GM12878 (cell line): ENCODE results near the gene PRR15L. TPM values are rescaled to one million over a fixed set of nuclear protein-coding genes. Genes with fewer than 3 reads are reported as not detected.

Experiments used
- BACH1 ChIP-seq: fragments of 450-650 bp; IDR thresholded peaks from 2 replicates; pipeline ENCODE4 v1.6.1; 2017; ENCODE audit warnings: mild to moderate bottlenecking, borderline replicate concordance
- BCL11A ChIP-seq: IDR thresholded peaks from 2 replicates; pipeline ENCODE4 v1.6.1; 2011; ENCODE audit warnings: low read depth, low read length
- BHLHE40 ChIP-seq, 2 experiments: fragments of 450-650 bp in 1 of 2; IDR thresholded peaks; 2 replicates each; pipeline ENCODE4 v1.6.1; 2011 to 2017; ENCODE audit warnings: low read depth in 2 of 2, borderline replicate concordance in 1 of 2, improper control_type of control experiment in 1 of 2, low read length in 1 of 2, mild to moderate bottlenecking in 1 of 2
- CBFB ChIP-seq: IDR thresholded peaks from 2 replicates; pipeline ENCODE4 v1.6.1; 2016; ENCODE audit warnings: antibody characterized with exemption, low read depth
- CBX3 ChIP-seq: fragments of 200-600 bp; sonication (generic); IDR thresholded peaks from 2 replicates; pipeline ENCODE4 v1.6.1; 2016; ENCODE audit warnings: low read depth, borderline replicate concordance
- CREB1 ChIP-seq: IDR thresholded peaks from 2 replicates; pipeline ENCODE4 v1.6.1; 2012; ENCODE audit warnings: low read depth, mild to moderate bottlenecking, inconsistent platforms
- CREM ChIP-seq: IDR thresholded peaks from 2 replicates; pipeline ENCODE4 v1.6.1; 2014; ENCODE audit warnings: antibody characterized with exemption, low read depth
- DPF2 ChIP-seq: fragments of 450-650 bp; IDR thresholded peaks from 2 replicates; pipeline ENCODE4 v1.6.1; 2017; ENCODE audit warnings: mild to moderate bottlenecking
- EED ChIP-seq: sonication (generic); IDR thresholded peaks from 2 replicates; pipeline ENCODE4 v1.6.1; 2016; ENCODE audit warnings: antibody characterized with exemption, low read depth
- IKZF1 ChIP-seq: fragments of 450-650 bp; conservative IDR thresholded peaks from 2 replicates; pipeline ENCODE4 v1.6.1; 2017; ENCODE audit warnings: antibody characterized with exemption, mild to moderate bottlenecking
- IRF4 ChIP-seq: IDR thresholded peaks from 2 replicates; pipeline ENCODE4 v1.6.1; 2011; ENCODE audit warnings: low read depth, low read length
- IRF5 ChIP-seq: fragments of 450-650 bp; IDR thresholded peaks from 2 replicates; pipeline ENCODE4 v1.6.1; 2017; ENCODE audit warnings: borderline replicate concordance
- JUNB ChIP-seq: IDR thresholded peaks from 2 replicates; pipeline ENCODE4 v1.6.1; 2016; ENCODE audit warnings: antibody characterized with exemption, mild to moderate bottlenecking
- MEF2A ChIP-seq: IDR thresholded peaks from 2 replicates; pipeline ENCODE4 v1.6.1; 2011; ENCODE audit warnings: low read depth, mild to moderate bottlenecking, low read length, moderate library complexity; ENCODE audit not compliant: insufficient read depth
- MTA2 ChIP-seq: fragments of 450-650 bp; IDR thresholded peaks from 2 replicates; pipeline ENCODE4 v1.6.1; 2016; ENCODE audit warnings: low read depth, mild to moderate bottlenecking, moderate library complexity
- MXI1 ChIP-seq: fragments of 150-350 bp; IDR thresholded peaks from 2 replicates; pipeline ENCODE4 v1.6.1; 2011; ENCODE audit warnings: low read depth, mild to moderate bottlenecking, inconsistent platforms, low read length, improper control_type of control experiment
- NBN ChIP-seq: fragments of 450-650 bp; IDR thresholded peaks from 2 replicates; pipeline ENCODE4 v1.6.1; 2016
- PAX5 ChIP-seq: IDR thresholded peaks from 2 replicates; pipeline ENCODE4 v1.6.1; 2011; ENCODE audit warnings: low read depth, low read length, borderline replicate concordance
- POLR2AphosphoS5 ChIP-seq: IDR thresholded peaks from 2 replicates; pipeline ENCODE4 v1.6.1; 2011; ENCODE audit warnings: mild to moderate bottlenecking, low read length, inconsistent platforms
- POU2F2 ChIP-seq: IDR thresholded peaks from 3 replicates; pipeline ENCODE4 v1.6.1; 2011; ENCODE audit warnings: low read depth, mild to moderate bottlenecking, low read length, borderline replicate concordance
- RAD51 ChIP-seq: fragments of 450-650 bp; IDR thresholded peaks from 2 replicates; pipeline ENCODE4 v1.6.1; 2016; ENCODE audit warnings: moderate library complexity, mild to moderate bottlenecking, inconsistent platforms
- SMARCA5 ChIP-seq: fragments of 450-650 bp; IDR thresholded peaks from 2 replicates; pipeline ENCODE4 v1.6.1; 2017; ENCODE audit warnings: mild to moderate bottlenecking
- SP1 ChIP-seq: IDR thresholded peaks from one replicate; pipeline ENCODE4 v1.6.1; 2011; ENCODE audit warnings: low read depth, low read length
- TAF1 ChIP-seq: IDR thresholded peaks from 2 replicates; pipeline ENCODE4 v1.6.1; 2011; ENCODE audit warnings: mild to moderate bottlenecking, low read depth, low read length, borderline replicate concordance
- ZNF24 ChIP-seq: fragments of 450-650 bp; IDR thresholded peaks from 2 replicates; pipeline ENCODE4 v1.6.1; 2017; ENCODE audit warnings: antibody characterized with exemption, mild to moderate bottlenecking
- ZNF274 ChIP-seq: IDR thresholded peaks from one replicate; pipeline ENCODE4 v1.8.0; 2011; ENCODE audit not compliant: insufficient read length, insufficient read depth
- polyA plus RNA-seq, 11 experiments: library from polyadenylated mRNA; depleted of rRNA in 4 of 11; unstranded in 6 of 11; stranded (reverse) in 5 of 11; fragments of >200 nt; fragmentation: Nextera tagmentation in 4 of 11; fragmentation: Illumina TruSeq in 1 of 11; extraction: Ambion mirVana in 4 of 11; extraction: Trizol in 1 of 11; gene quantifications; 1 replicate in 1 of 11; 2 replicates in 10 of 11; pipeline versions ENCODE4 v1.2.1 to v1.2.3, GENCODE V29; 2011 to 2016; ENCODE audit warnings: inconsistent platforms in 2 of 11, missing spikeins in 2 of 11, low read depth in 1 of 11
- total RNA-seq, 4 experiments: library from RNA; depleted of rRNA in 3 of 4; stranded (reverse); fragments of >200 nt in 3 of 4; fragmentation: Illumina TruSeq in 1 of 4; extraction: Trizol in 1 of 4; gene quantifications; 2 replicates each; pipeline versions ENCODE4 v1.2.1 to v1.2.3, GENCODE V29; 2013 to 2021
- TF ChIP-seq, protein P1 (sequence below): IDR thresholded peaks from 2 replicates; pipeline ENCODE4 v1.6.1; 2012; ENCODE audit warnings: improper control_type of control experiment, low read depth, low read length; ENCODE audit not compliant: insufficient replicate concordance

The PRR15L gene
- total and polyA plus RNA-seq, 10 of the 15 experiments (the other 5 are each of a cell fraction or from before 2014, with no cell fraction given) = 0.11 to 0.18 TPM; not detected in 8

DNA sequence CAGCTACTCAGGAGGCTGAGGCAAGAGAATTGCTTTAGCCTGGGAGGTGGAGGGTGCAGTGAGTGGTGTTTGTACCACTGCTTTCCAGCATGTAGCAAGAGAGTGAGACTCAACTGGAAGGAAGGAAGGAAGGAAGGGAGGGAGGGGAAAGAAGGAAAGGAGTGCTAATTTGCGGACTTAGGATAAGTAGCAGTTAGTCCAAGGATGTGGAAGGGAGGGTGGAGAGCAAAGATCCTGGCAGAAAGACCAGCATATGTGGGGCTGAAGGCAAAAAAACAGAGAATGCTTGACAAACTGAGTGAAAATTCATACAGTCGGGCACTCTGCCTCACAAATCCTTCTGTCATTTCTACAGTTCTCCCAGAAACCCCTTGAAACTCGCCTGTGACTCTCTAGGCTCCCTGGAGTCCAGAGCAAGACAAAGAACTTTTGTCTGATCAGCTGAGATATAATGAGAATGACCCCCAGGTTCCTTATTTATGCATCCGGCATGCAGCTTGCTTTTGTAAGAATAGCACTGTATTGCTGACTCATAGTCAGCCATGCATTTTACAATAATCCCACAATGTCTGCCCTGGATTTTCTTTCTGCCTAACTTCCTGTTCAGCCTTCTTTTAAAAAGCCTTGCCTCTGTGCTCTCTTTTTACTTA is 44.7 kb upstream of the PRR15L start (continued):
- TF ChIP-seq, protein P1, sequence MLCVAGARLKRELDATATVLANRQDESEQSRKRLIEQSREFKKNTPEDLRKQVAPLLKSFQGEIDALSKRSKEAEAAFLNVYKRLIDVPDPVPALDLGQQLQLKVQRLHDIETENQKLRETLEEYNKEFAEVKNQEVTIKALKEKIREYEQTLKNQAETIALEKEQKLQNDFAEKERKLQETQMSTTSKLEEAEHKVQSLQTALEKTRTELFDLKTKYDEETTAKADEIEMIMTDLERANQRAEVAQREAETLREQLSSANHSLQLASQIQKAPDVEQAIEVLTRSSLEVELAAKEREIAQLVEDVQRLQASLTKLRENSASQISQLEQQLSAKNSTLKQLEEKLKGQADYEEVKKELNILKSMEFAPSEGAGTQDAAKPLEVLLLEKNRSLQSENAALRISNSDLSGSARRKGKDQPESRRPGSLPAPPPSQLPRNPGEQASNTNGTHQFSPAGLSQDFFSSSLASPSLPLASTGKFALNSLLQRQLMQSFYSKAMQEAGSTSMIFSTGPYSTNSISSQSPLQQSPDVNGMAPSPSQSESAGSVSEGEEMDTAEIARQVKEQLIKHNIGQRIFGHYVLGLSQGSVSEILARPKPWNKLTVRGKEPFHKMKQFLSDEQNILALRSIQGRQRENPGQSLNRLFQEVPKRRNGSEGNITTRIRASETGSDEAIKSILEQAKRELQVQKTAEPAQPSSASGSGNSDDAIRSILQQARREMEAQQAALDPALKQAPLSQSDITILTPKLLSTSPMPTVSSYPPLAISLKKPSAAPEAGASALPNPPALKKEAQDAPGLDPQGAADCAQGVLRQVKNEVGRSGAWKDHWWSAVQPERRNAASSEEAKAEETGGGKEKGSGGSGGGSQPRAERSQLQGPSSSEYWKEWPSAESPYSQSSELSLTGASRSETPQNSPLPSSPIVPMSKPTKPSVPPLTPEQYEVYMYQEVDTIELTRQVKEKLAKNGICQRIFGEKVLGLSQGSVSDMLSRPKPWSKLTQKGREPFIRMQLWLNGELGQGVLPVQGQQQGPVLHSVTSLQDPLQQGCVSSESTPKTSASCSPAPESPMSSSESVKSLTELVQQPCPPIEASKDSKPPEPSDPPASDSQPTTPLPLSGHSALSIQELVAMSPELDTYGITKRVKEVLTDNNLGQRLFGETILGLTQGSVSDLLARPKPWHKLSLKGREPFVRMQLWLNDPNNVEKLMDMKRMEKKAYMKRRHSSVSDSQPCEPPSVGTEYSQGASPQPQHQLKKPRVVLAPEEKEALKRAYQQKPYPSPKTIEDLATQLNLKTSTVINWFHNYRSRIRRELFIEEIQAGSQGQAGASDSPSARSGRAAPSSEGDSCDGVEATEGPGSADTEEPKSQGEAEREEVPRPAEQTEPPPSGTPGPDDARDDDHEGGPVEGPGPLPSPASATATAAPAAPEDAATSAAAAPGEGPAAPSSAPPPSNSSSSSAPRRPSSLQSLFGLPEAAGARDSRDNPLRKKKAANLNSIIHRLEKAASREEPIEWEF = peak; percentile 62
- peak; percentile 69; the same call in 1 of the 2 replicates for TF ChIP-seq PAX5
- peak; percentile 62; the same call in 1 of the 2 replicates for TF ChIP-seq DPF2
- 0 out of 2 replicates have a peak, but pooled peaks have one; percentile 6 for TF ChIP-seq MEF2A
- peak; percentile 46; the same call in 1 of the 2 replicates for TF ChIP-seq CREM
- TF ChIP-seq CBFB = no peak
- peak; percentile 26 to 30; a peak in 1 of 4 replicates for TF ChIP-seq BHLHE40 (IDR thresholded peaks at IDR 0.05; ENCODE audit: borderline replicate concordance in 1 of 2, low read depth in 2 of 2, low read length in 1 of 2)
- TF ChIP-seq CBX3 = no peak
- peak; percentile 83 for TF ChIP-seq NBN
- TF ChIP-seq MXI1 = peak; percentile 58; the same call in 1 of the 2 replicates
- peak; percentile 59; the same call in 1 of the 2 replicates for TF ChIP-seq SMARCA5
- peak; percentile 40 for TF ChIP-seq SP1
- peak; percentile 53; the same call in 1 of the 2 replicates for TF ChIP-seq POLR2AphosphoS5
- no peak for TF ChIP-seq ZNF24
- TF ChIP-seq BACH1 = peak; percentile 97
- TF ChIP-seq CREB1 = peak; percentile 49; the same call in 1 of the 2 replicates
- 0 out of 2 replicates have a peak, but pooled peaks have one; percentile 56 for TF ChIP-seq IRF4
- TF ChIP-seq IKZF1 = peak; percentile 80
- peak; percentile 60; the same call in 1 of the 2 replicates for TF ChIP-seq EED
- TF ChIP-seq JUNB = peak; percentile 78
- peak; percentile 46; the same call in 1 of the 2 replicates for TF ChIP-seq BCL11A
- TF ChIP-seq IRF5 = peak; percentile 9; the same call in 1 of the 2 replicates
- peak; percentile 72; the same call in 1 of the 2 replicates for TF ChIP-seq MTA2
- peak; percentile 73; the same call in 2 of the 3 replicates for TF ChIP-seq POU2F2
- no peak for TF ChIP-seq ZNF274
- peak; percentile 17; the same call in 1 of the 2 replicates for TF ChIP-seq TAF1
- no peak for TF ChIP-seq RAD51
